ENCODE data around the gene FES. TPM values are rescaled to one million over a fixed set of nuclear protein-coding genes. Genes with fewer than 3 reads are reported as not detected.

The FES gene
- total RNA-seq, 2 experiments from 2014 or later = 3.2 to 3.3 TPM

- intact Hi-C loops (cut with micrococcal nuclease; ENCODE audit: unreplicated experiment) = no loop called here
- ChIA-PET POLR2A (no interaction called here), CTCF (ENCODE audit: unreplicated experiment) (no interaction called here)
- Histone ChIP-seq H3K4me1 (ENCODE audit: insufficient read depth, low read length, poor library complexity, severe bottlenecking) (peaks cover 2% of the 10 kb centered on the region), H3K9me2 (ENCODE audit: insufficient read depth, low read length) (no peaks in the 10 kb centered on the region), H3K79me2 (ENCODE audit: insufficient read depth, low read depth, low read length) (no peaks in the 10 kb centered on the region), H4K20me1 (ENCODE audit: insufficient read depth, low read length) (no peaks in the 10 kb centered on the region), H3K36me3 (ENCODE audit: insufficient read depth, low read length) (no peaks in the 10 kb centered on the region), H2AFZ (ENCODE audit: low read length) (no peak overlapping the region), H3K4me3 (ENCODE audit: low read depth, low read length, poor library complexity, severe bottlenecking) (no peak overlapping the region), H3K27ac (ENCODE audit: low read depth, low read length, poor library complexity, severe bottlenecking) (no peak overlapping the region), H3K4me2 (ENCODE audit: low read length) (no peak overlapping the region), H3K9me3 (ENCODE audit: low read length) (no peaks in the 10 kb centered on the region)
- no peak for DNase-seq (ENCODE audit: low spot score)
- no TSS peak for BruUV-seq (replicated peaks)
- no peak for TF ChIP-seq EZH2phosphoT487 (IDR thresholded peaks at IDR 0.05; ENCODE audit: borderline replicate concordance, low read depth, low read length)
- TF ChIP-seq CTCF (conservative IDR thresholded peaks at IDR 0.05; ENCODE audit: low read length) = no peak
Measured at GRCh38 chr15:90877996-90878395, 6.3 kb upstream of the FES start.

- DNase-seq (ENCODE audit: low spot score) = no peak
- CTCF ChIA-PET (ENCODE audit: unreplicated experiment) = no interaction called here
- intact Hi-C loops (cut with micrococcal nuclease; ENCODE audit: unreplicated experiment) = no loop called here
- no peaks in the 10 kb centered on the region for H3K36me3 ChIP-seq (ENCODE audit: insufficient read depth, low read length)
- H3K4me3 ChIP-seq (ENCODE audit: low read depth, low read length, poor library complexity, severe bottlenecking) = no peak overlapping the region
- TF ChIP-seq EZH2phosphoT487 (IDR thresholded peaks at IDR 0.05; ENCODE audit: borderline replicate concordance, low read depth, low read length) (no peak), CTCF (conservative IDR thresholded peaks at IDR 0.05; ENCODE audit: low read length) (no peak)
- H3K9me2 ChIP-seq (ENCODE audit: insufficient read depth, low read length) = no peaks in the 10 kb centered on the region
- no peaks in the 10 kb centered on the region for H3K79me2 ChIP-seq (ENCODE audit: insufficient read depth, low read depth, low read length)
- no TSS peak for BruUV-seq (replicated peaks)
- H3K4me2 ChIP-seq (ENCODE audit: low read length) = no peak overlapping the region
- no peaks in the 10 kb centered on the region for H4K20me1 ChIP-seq (ENCODE audit: insufficient read depth, low read length)
- H3K9me3 ChIP-seq (ENCODE audit: low read length) = no peaks in the 10 kb centered on the region
- POLR2A ChIA-PET = no interaction called here
- no peak overlapping the region for H2AFZ ChIP-seq (ENCODE audit: low read length)
- H3K4me1 ChIP-seq (ENCODE audit: insufficient read depth, low read length, poor library complexity, severe bottlenecking) = no peaks in the 10 kb centered on the region
- no peak overlapping the region for H3K27ac ChIP-seq (ENCODE audit: low read depth, low read length, poor library complexity, severe bottlenecking)
Measured at GRCh38 chr15:90878660-90879059, 5.6 kb upstream of the FES start.

- Histone ChIP-seq H2AFZ (ENCODE audit: low read length) (no peak overlapping the region), H3K9me3 (ENCODE audit: low read length) (no peaks in the 10 kb centered on the region), H4K20me1 (ENCODE audit: insufficient read depth, low read length) (no peaks in the 10 kb centered on the region), H3K79me2 (ENCODE audit: insufficient read depth, low read depth, low read length) (no peaks in the 10 kb centered on the region), H3K27ac (ENCODE audit: low read depth, low read length, poor library complexity, severe bottlenecking) (no peak overlapping the region), H3K9me2 (ENCODE audit: insufficient read depth, low read length) (no peaks in the 10 kb centered on the region), H3K36me3 (ENCODE audit: insufficient read depth, low read length) (no peaks in the 10 kb centered on the region), H3K4me3 (ENCODE audit: low read depth, low read length, poor library complexity, severe bottlenecking) (no peak overlapping the region), H3K4me2 (ENCODE audit: low read length) (no peak overlapping the region), H3K4me1 (ENCODE audit: insufficient read depth, low read length, poor library complexity, severe bottlenecking) (no peaks in the 10 kb centered on the region)
- CTCF ChIA-PET (ENCODE audit: unreplicated experiment) = no interaction called here
- intact Hi-C loops (cut with micrococcal nuclease; ENCODE audit: unreplicated experiment) = no loop called here
- no peak for TF ChIP-seq EZH2phosphoT487 (IDR thresholded peaks at IDR 0.05; ENCODE audit: borderline replicate concordance, low read depth, low read length)
- TF ChIP-seq CTCF (conservative IDR thresholded peaks at IDR 0.05; ENCODE audit: low read length) = no peak
- no TSS peak for BruUV-seq (replicated peaks)
- POLR2A ChIA-PET = no interaction called here
- no peak for DNase-seq (ENCODE audit: low spot score)
Measured at GRCh38 chr15:90879730-90880366, 4.5 kb upstream of the FES start.

Data from OCI-LY7 (cell line).